Sigmoid colon (tissue), 7 donors: ENCODE results near the gene EVL. TPM values are rescaled to one million over a fixed set of nuclear protein-coding genes. Genes with fewer than 3 reads are reported as not detected.

Experiments used
- DNase-seq: peaks from one replicate; pipeline ENCODE4 v3.0.0-alpha.2; 2019
- H3K27ac ChIP-seq, 4 donors: fragments of 200-600 bp; sonication (generic); one replicate each; pipeline ENCODE4 v1.5.1; 2016 to 2019; ENCODE audit warnings: mild to moderate bottlenecking in 1 of 4
- H3K27me3 ChIP-seq, 3 donors: fragments of 200-600 bp; sonication (generic); one replicate each; pipeline ENCODE4 v1.5.1; 2019; ENCODE audit warnings: mild to moderate bottlenecking in 1 of 3
- H3K36me3 ChIP-seq, 4 donors: fragments of 200-600 bp; sonication (generic); one replicate each; pipeline ENCODE4 v1.5.1; 2016 to 2019
- H3K4me1 ChIP-seq, 4 donors: fragments of 200-600 bp; sonication (generic); one replicate each; pipeline ENCODE4 v1.5.1; 2017 to 2019
- H3K4me3 ChIP-seq, 4 donors: fragments of 200-600 bp; sonication (generic); one replicate each; pipeline ENCODE4 v1.5.1; 2017 to 2019; ENCODE audit warnings: mild to moderate bottlenecking in 2 of 4, moderate library complexity in 1 of 4
- H3K9me3 ChIP-seq, 4 donors: fragments of 200-600 bp in 3 of 4; sonication (generic) in 3 of 4; one replicate each; pipeline versions ENCODE4 v1.5.1 to v1.6.1; 2013 to 2019
- EP300 ChIP-seq, 4 donors: sonication (generic); formaldehyde crosslinking; IDR thresholded peaks; one replicate each; pipeline ENCODE4 v1.6.1; 2017; ENCODE audit warnings: antibody characterized with exemption in 4 of 4
- POLR2A ChIP-seq, 2 donors: fragments of 450-650 bp; IDR thresholded peaks; one replicate each; pipeline ENCODE4 v1.6.1; 2016; ENCODE audit warnings: antibody characterized with exemption in 2 of 2, mild to moderate bottlenecking in 2 of 2, moderate library complexity in 2 of 2
- POLR2AphosphoS5 ChIP-seq, 4 donors: sonication (generic); formaldehyde crosslinking; IDR thresholded peaks; one replicate each; pipeline ENCODE4 v1.6.1; 2017; ENCODE audit warnings: antibody characterized with exemption in 4 of 4
- WGBS, 2 donors: extraction: QIAGEN DNeasy Blood & Tissue Kit; methylation state at CpG; one replicate each; pipeline ENCODE4 v1.1.7; 2013; 5-methylcytosine and 5-hydroxymethylcytosine counted together
- intact Hi-C: fragments of 100-400 bp; cut with DNase I; formaldehyde crosslinking; loops from one replicate; pipeline ENCODE4 v1.15.1; 2023
- polyA plus RNA-seq, 3 donors: library from polyadenylated mRNA; stranded (reverse); fragments of 200-250 nt; gene quantifications; one replicate each; pipeline ENCODE4 v1.2.3, GENCODE V29; 2013
- total RNA-seq, 4 donors: library from RNA; depleted of rRNA; stranded (reverse); fragments of >200 nt; gene quantifications; one replicate each; pipeline ENCODE4 v1.1.0, GENCODE V29; 2016
- TF ChIP-seq, protein P1 (sequence below), 4 experiments: fragments of 450-650 bp in 3 of 4; fragments of 200-600 bp in 1 of 4; IDR thresholded peaks; one replicate each; pipeline ENCODE4 v1.5.1; 2016 to 2019; ENCODE audit warnings: antibody characterized with exemption in 4 of 4, mild to moderate bottlenecking in 3 of 4, moderate library complexity in 2 of 4
- donor health status: healthy with polysubstance abuse.
- donor health status: Bipolar disorder and iron deficiency.
- donor health status: healthy.

The EVL gene
- total and polyA plus RNA-seq, 7 donors: 6.5 to 100 (median 27.5) TPM

DNA sequence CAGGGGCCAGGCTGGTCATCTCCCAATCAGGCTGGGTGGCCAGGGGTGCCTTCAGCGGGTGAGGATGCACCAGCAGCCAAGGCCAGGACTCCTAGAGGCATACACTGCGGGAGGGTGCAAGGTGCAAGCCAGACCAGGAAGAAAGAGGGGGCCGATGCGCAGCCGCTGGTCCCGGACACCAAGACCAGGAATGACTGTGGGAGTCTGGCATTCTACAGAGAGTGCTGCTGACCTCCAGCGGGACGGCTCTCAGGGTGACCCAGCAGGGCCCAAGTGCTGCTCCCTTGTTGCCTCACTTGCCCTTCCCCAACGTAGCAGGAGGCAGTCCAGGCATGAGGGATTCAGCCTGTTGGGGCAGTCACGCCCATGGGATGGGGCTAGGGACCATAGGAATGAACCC, 58.4 kb downstream of the EVL start:
- WGBS, 2 donors: 97% methylated on average over 10 of the region's 10 CpGs
- Histone ChIP-seq H3K4me3 (no peak overlapping the region), H3K27me3 (no peaks in the 10 kb centered on the region), H3K4me1 (peaks cover 0 to 3% (median 0%) of the 10 kb centered on the region in 4 donors), H3K27ac (no peak overlapping the region), H3K36me3 (peaks cover 0 to 23% (median 3%) of the 10 kb centered on the region in 4 donors), H3K9me3 (no peaks in the 10 kb centered on the region)
- intact Hi-C loops: no loop called here
- DNase-seq: no peak
- no peak for TF ChIP-seq POLR2AphosphoS5 (IDR thresholded peaks at IDR 0.05)

- Histone ChIP-seq H3K4me3 (no peak overlapping the region), H3K27ac (no peak overlapping the region), H3K9me3 (no peaks in the 10 kb centered on the region), H3K27me3 (no peaks in the 10 kb centered on the region), H3K36me3 (peaks cover 0 to 23% (median 3%) of the 10 kb centered on the region in 4 donors), H3K4me1 (peaks cover 0 to 7% (median 0%) of the 10 kb centered on the region in 4 donors)
- WGBS, 2 donors: 27 to 79% methylated on average over 20 of the region's 20 CpGs
- DNase-seq: no peak
- intact Hi-C loops: no loop called here
- TF ChIP-seq, protein P1, sequence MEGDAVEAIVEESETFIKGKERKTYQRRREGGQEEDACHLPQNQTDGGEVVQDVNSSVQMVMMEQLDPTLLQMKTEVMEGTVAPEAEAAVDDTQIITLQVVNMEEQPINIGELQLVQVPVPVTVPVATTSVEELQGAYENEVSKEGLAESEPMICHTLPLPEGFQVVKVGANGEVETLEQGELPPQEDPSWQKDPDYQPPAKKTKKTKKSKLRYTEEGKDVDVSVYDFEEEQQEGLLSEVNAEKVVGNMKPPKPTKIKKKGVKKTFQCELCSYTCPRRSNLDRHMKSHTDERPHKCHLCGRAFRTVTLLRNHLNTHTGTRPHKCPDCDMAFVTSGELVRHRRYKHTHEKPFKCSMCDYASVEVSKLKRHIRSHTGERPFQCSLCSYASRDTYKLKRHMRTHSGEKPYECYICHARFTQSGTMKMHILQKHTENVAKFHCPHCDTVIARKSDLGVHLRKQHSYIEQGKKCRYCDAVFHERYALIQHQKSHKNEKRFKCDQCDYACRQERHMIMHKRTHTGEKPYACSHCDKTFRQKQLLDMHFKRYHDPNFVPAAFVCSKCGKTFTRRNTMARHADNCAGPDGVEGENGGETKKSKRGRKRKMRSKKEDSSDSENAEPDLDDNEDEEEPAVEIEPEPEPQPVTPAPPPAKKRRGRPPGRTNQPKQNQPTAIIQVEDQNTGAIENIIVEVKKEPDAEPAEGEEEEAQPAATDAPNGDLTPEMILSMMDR (IDR thresholded peaks at IDR 0.05): no peak
- no peak for TF ChIP-seq POLR2AphosphoS5 (IDR thresholded peaks at IDR 0.05)
- TF ChIP-seq EP300 (IDR thresholded peaks at IDR 0.05): no peak
- TF ChIP-seq POLR2A (IDR thresholded peaks at IDR 0.05): no peak
Observed at GRCh38 chr14:100124551-100125088, 59.4 kb downstream of the EVL start.

- H3K9me3 ChIP-seq: no peaks in the 10 kb centered on the region
- no peak overlapping the region for H3K27ac ChIP-seq
- H3K27me3 ChIP-seq: no peaks in the 10 kb centered on the region
- peaks cover 0 to 23% (median 6%) of the 10 kb centered on the region in 4 donors for H3K36me3 ChIP-seq
- H3K4me3 ChIP-seq: no peak overlapping the region
- intact Hi-C loops: no loop called here
- DNase-seq: no peak
- WGBS, 2 donors: 91 to 92% methylated on average over 13 of the region's 13 CpGs
- peaks cover 0 to 7% (median 0%) of the 10 kb centered on the region in 4 donors for H3K4me1 ChIP-seq
- TF ChIP-seq, protein P1 (IDR thresholded peaks at IDR 0.05): no peak
Observed at GRCh38 chr14:100126401-100126800, 61.2 kb downstream of the EVL start.

DNA sequence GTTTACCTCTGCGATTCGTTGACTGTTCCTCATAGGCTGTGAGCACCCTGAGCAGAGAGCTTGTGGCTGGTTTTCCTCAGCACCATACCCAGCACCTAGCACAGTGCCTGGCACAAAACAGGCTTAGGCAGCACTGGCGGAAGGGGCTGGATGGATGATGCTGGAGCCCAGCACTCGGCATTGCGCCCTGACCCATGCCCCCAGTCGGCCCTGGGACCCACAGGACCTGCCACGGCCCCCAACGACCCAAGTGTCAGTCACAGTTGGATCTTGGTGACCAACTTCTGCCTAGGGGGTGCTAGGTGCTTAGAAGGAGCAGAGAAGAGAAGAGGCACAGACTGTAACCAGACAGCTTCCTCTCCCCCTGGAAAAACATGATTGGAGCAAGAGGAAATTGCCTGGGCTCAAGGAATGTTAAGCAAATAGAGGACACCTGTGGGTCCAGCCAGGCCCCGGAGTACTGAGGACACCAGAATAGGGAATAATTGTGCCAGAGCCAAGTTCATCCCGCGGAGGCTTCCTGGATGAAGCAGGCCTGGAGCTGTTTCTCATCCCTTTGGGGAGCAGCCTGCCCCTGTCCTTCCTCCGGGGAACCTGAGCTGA, 62.7 kb downstream of the EVL start:
- Histone ChIP-seq H3K27ac (no peak overlapping the region), H3K27me3 (no peaks in the 10 kb centered on the region), H3K9me3 (no peaks in the 10 kb centered on the region), H3K4me3 (no peak overlapping the region), H3K4me1 (peaks cover 0 to 7% (median 0%) of the 10 kb centered on the region in 4 donors), H3K36me3 (peaks cover 0 to 35% (median 12%) of the 10 kb centered on the region in 4 donors)
- 87 to 94% methylated on average over 12 of the region's 12 CpGs for WGBS, 2 donors
- DNase-seq: no peak
- TF ChIP-seq, protein P1 (IDR thresholded peaks at IDR 0.05): no peak
- TF ChIP-seq POLR2AphosphoS5 (IDR thresholded peaks at IDR 0.05) (no peak), POLR2A (IDR thresholded peaks at IDR 0.05) (no peak), EP300 (IDR thresholded peaks at IDR 0.05) (no peak)
- intact Hi-C loops: no loop called here

- no peaks in the 10 kb centered on the region for H3K9me3 ChIP-seq
- WGBS, 2 donors: 81 to 86% methylated on average over 12 of the region's 12 CpGs
- intact Hi-C loops: no loop called here
- no peaks in the 10 kb centered on the region for H3K27me3 ChIP-seq
- peaks cover 0 to 7% (median 0%) of the 10 kb centered on the region in 4 donors for H3K4me1 ChIP-seq
- no peak for TF ChIP-seq EP300 (IDR thresholded peaks at IDR 0.05)
- TF ChIP-seq, protein P1 (IDR thresholded peaks at IDR 0.05): no peak
- no peak for TF ChIP-seq POLR2AphosphoS5 (IDR thresholded peaks at IDR 0.05)
- no peak for TF ChIP-seq POLR2A (IDR thresholded peaks at IDR 0.05)
- peak overlapping the region in 1 of 4 donors; percentile 25 for H3K27ac ChIP-seq
- no peak for DNase-seq
- H3K4me3 ChIP-seq: no peak overlapping the region
- peaks cover 0 to 36% (median 14%) of the 10 kb centered on the region in 4 donors for H3K36me3 ChIP-seq
Observed at GRCh38 chr14:100128688-100129087, 63.5 kb downstream of the EVL start.
